Adrenal gland (tissue), 5 donors: ENCODE measurements around the gene EFCAB8.

Experiments
- POLR2A ChIP-seq, 2 donors: fragments of 450-650 bp; IDR thresholded peaks; one replicate each; pipeline ENCODE4 v1.6.1; 2017; ENCODE audit warnings: antibody characterized with exemption in 2 of 2, mild to moderate bottlenecking in 2 of 2, moderate library complexity in 1 of 2
- TF ChIP-seq, protein P1 (sequence below), 6 experiments: fragments of 450-650 bp in 4 of 6; fragments of 200-600 bp in 2 of 6; sonication (generic) in 1 of 6; IDR thresholded peaks; 1 replicate in 5 of 6; 2 replicates in 1 of 6; pipeline versions ENCODE4 v1.5.1 to v1.8.0; 2016 to 2021; ENCODE audit warnings: antibody characterized with exemption in 6 of 6, mild to moderate bottlenecking in 2 of 6, moderate library complexity in 1 of 6
- donor health status: DM: no; HTN: no; CAD: no.

DNA sequence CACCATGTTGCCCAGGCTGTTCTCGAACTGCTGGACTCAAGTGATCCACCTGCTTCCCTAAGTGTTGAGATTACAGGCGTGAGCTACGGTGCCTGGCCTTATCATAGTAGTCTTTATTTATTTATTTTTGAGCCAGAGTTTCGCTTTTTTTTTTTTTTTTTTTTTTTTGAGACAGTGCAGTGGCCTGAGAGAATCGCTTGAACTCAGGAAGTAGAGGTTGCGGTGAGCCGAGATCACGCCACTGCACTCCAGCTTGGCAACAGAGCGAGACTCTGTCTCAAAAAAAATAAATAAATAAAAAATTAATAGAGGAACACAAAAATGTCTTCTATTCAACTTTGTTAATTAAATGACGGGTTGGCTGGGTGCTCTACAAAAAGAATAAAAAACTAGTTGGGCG, 26.1 kb upstream of the EFCAB8 start:
- TF ChIP-seq, protein P1, sequence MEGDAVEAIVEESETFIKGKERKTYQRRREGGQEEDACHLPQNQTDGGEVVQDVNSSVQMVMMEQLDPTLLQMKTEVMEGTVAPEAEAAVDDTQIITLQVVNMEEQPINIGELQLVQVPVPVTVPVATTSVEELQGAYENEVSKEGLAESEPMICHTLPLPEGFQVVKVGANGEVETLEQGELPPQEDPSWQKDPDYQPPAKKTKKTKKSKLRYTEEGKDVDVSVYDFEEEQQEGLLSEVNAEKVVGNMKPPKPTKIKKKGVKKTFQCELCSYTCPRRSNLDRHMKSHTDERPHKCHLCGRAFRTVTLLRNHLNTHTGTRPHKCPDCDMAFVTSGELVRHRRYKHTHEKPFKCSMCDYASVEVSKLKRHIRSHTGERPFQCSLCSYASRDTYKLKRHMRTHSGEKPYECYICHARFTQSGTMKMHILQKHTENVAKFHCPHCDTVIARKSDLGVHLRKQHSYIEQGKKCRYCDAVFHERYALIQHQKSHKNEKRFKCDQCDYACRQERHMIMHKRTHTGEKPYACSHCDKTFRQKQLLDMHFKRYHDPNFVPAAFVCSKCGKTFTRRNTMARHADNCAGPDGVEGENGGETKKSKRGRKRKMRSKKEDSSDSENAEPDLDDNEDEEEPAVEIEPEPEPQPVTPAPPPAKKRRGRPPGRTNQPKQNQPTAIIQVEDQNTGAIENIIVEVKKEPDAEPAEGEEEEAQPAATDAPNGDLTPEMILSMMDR (IDR thresholded peaks at IDR 0.05) = no peak
- no peak for TF ChIP-seq POLR2A (IDR thresholded peaks at IDR 0.05)
